HG03342 (cell line): ENCODE data around the gene RHOXF1.
"Not testable (repeated sequence)": the region's sequence is repeated elsewhere in the genome, so short reads cannot be mapped to it uniquely, and the experiment has no call there.

Experiments
- ATAC-seq: cut with Tn5 transposase; IDR thresholded peaks from one replicate; pipeline ENCODE4 v1.9.1; 2021; ENCODE audit warnings: mild to moderate bottlenecking, moderate library complexity; ENCODE audit not compliant: unreplicated experiment

The RHOXF1 gene, protein sequence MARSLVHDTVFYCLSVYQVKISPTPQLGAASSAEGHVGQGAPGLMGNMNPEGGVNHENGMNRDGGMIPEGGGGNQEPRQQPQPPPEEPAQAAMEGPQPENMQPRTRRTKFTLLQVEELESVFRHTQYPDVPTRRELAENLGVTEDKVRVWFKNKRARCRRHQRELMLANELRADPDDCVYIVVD

DNA sequence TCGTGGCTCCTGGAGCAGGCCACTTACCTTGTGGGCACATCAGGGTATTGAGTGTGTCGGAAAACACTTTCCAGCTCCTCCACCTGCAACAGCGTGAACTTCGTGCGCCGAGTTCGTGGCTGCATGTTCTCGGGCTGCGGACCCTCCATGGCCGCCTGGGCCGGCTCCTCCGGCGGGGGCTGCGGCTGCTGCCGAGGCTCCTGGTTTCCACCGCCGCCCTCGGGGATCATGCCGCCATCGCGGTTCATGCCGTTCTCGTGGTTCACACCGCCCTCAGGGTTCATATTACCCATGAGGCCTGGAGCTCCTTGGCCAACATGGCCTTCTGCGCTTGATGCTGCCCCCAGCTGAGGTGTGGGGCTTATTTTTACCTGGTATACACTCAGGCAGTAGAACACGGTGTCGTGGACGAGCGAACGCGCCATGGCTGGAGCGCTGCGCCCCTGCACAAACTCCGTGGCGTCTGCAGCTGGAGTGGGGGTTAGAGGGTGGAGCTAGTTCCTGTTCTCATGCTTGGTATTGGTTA is at the start of gene RHOXF1:
Gene RHOXF1, minus strand, starts transcription at position 476 of the 526 bp plus-strand sequence. Its CDS starts 51 bp downstream, at position 425.
- ATAC-seq: no peak

DNA sequence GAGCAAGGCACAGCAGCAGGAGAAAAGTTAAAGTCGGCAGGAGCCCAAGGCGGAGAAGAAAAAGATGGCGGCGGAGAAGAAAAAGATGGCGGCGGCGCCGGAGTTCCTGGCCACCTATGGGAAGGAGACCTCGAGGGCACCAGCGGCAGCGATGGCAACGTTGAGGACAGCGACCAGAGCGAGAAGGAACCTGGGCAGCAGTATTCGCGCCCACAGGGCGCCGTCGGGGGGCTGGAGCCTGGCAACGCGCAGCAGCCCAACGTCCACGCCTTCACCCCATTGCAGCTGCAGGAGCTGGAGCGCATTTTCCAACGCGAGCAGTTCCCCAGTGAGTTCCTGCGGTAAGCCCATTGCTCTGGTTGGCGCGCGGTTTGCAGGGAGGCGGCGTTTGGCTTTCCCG is 43.4 kb upstream of the RHOXF1 start:
- ATAC-seq: not testable (repeated sequence)

DNA sequence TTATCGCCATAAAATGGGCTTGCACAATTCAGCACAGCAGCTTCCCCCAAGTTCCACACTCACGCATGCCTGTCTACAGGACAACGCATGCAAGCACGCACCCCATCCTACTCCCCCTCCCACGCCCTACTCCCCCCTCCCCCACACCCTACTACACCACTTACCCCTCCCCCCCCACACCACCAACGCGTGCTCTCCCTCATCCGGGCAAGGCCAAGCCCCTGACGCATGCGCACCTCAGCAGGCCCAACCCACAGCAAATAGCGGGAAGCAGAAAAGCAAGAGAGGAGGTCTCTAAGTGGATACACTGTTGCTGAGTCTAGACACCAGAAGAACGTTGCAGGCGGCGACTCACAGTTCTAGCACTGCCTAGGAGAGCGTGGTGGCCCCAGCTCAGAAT is 42.6 kb upstream of the RHOXF1 start, which contains the start of gene RHOXF2:
Gene RHOXF2, plus strand, starts transcription at position 301 of the 400 bp plus-strand sequence. CDS start 138 bp downstream, outside the sequence.
- not testable (repeated sequence) for ATAC-seq

DNA sequence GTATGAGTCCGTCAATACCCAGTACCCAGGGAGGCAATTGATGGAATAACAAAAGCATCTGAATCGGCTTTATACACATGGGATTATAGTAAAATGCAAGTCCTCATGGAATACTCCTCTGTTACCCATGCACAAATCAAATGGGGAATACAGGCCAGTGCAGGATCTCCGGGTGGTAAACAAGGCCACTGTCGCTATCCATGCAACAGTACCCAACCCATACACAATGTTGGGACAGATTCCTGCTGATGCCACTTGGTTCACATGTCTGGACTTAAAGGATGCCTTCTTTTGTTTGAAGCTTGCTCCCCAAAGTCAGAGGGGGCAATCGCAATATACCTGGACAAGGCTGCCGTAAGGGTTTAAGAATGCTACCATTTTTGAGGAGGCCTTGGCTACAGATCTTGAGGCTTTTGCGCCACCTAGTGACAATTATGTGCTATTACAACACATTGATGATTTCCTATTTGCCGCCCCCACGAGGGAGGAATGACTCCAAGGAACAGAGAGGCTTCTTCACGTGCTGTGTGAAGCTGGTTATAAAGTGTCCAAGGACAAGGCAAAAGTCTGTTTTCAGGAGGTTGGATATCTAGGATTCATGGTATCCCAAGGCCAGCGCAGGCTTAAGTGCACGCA is 34.5 kb upstream of the RHOXF1 start:
- ATAC-seq: not testable (repeated sequence)

DNA sequence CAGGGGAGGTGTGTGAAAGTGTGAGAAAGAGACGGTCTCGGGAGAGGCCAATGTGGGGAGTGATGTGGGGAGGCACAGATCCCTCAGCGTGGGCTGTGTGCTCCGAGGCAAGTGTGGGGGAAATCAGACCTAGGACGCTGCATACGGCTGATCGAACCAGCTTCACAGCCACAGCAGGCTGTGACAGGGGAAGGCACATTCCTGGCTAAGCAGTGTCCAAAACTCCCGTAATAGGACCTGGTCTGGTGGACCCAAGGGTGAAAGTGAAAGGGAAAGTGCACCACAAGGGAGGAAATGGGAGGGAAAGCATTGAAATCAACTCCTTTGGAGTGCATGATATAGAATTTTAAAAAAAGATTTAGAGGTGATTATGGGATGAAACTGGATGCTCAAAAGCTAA is 31.8 kb upstream of the RHOXF1 start:
- ATAC-seq: no peak

DNA sequence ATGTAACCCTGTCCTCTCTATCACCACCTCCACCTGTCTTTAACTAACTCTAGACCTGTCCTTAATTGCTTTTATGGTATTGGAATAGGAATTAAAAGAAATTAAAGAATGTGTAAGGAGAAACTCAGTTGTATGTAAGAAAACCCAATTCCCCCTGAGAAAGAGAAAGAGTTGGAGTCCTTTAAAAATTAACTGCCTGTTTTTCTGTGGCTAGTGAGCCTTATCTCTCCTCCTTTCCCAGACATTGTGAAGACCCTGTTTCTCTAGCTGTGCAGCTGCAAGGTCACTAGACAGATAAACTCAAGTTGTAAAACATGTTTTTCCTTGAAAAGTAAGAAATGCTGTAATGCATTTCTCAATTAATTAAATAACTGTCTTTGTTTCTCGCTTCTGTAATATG is 30.6 kb upstream of the RHOXF1 start:
- ATAC-seq: not testable (repeated sequence)

DNA sequence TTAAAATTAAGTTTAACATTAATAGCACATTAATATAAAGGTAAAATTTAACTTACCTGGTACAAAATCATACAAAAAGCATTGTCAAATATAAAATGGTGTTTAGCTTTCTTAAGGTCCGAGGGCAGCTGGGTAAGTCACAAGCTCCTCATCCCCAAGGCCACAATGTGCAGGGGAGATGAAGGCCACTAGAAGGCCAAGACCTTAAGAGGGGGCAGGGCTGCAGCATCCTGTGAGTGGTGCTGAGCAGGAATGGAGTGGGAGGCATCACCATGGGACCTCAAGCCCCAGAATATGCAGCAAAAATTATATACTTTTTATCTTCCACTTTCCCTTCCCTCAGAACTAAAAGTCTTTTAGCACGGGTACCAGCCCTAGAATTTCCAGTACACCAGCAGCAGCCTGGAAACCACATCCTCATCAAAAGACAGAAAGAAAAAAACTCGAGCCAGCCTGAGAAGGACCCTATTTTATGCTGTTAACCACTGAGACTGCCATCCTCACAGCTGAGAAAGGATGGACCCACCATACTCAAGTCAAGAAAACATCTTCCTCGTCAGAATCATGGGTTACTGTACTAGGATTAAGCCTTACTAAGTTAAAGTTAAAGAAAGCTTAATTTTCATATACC is 29.7 kb upstream of the RHOXF1 start:
- no peak for ATAC-seq

DNA sequence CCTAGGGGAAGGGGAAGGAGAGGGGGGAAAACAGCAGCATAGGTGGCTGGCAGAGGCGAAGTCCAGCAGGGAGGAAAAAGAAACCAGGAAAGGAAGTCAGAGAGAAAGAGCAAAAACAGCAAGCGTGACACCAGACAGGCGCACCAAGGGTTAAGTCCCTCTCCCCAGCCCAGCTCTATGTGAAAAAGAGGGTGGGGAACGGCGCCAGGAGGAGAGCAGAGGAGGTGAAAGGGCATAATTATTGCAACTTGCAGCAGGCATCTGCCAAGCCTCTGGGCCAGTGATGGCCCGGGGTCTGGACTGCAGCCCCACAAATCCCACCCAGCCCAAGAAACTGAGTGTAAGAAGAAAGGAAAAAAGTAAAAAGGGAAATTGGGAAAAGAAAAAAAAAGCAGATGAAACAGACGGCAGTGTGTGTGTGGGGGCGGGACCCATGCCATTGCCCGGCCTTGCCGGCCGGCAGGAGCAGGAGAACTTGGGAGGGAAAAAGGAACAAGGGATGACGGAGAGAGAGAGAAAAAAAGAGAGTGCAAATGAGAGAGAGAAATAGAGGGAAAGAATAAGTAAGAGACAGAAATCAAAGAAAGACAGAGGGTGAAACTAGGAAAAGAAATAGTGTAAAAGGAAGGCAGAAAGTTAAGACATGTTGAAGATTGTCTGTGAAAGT is 28.6 kb upstream of the RHOXF1 start:
- ATAC-seq: no peak

DNA sequence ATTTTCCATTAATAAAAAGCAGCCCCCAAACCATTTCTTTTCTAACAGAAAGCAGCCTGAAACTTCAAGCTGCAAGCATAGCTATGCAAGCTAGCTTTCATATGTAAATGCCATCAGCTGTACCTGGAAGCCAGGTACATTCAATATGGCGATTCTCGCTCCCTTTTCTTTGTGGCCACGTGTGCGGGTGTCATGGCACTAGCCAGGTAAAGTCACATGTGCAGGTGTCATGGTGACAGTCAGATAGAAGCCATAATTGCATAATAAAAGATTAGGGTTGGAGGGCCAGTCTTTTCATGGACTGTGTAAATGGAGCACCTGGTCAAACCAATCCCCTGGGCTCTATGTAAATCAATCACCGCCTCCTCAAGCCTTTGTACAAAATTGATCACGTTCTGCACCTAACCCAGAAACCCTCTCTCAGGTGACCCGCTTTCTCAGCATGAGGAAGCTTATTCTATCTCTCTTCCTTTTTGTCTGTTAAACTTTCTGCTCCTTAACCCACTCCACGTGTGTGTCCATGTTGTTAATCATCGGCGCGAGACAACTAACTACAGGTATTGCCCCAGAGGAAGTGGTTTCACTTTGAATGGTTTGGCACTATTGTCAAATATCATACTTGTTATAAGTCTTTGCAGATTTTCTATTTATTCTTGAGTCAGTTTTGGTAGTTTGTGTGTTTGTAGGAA is 24.7 kb upstream of the RHOXF1 start:
- no peak for ATAC-seq

DNA sequence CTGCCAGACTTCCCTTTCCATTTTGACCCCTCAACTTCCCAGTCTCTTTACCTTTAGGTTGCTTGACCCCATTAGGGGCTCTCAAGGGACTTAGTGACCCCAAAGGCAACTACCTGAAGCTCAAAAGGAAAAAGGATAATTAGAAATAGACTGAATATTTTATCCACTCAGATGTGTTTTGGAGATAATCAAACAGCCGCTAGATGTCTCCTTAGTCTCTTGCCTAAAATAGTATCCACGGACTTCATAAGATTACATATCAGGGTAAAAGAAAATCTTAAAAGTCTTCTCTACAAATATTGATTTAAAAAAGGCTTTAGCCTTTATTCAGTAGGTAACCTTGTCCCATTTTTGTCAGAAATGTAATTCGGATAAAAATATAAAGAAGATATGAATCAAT is 21.7 kb upstream of the RHOXF1 start:
- ATAC-seq: no peak

DNA sequence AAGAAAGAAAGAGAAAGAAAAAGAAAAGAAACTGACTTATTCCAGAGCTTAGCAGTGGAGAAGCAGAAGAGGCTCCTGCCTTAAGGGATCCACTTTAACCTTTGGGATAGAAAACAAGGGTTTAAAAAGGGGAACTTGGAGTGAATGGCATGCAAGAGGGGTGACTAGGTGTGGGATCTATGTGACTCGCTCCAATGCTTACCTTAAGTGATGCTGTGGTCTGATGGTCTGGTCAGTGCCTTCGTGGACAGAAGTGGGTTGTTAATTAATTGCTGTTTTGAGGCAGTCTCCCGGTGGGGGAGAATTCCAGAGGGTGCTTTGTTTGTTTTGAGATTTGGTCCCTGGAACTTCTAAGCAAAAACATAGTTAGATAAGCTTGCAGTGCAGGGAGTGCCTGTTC is 21.1 kb upstream of the RHOXF1 start:
- no peak for ATAC-seq

DNA sequence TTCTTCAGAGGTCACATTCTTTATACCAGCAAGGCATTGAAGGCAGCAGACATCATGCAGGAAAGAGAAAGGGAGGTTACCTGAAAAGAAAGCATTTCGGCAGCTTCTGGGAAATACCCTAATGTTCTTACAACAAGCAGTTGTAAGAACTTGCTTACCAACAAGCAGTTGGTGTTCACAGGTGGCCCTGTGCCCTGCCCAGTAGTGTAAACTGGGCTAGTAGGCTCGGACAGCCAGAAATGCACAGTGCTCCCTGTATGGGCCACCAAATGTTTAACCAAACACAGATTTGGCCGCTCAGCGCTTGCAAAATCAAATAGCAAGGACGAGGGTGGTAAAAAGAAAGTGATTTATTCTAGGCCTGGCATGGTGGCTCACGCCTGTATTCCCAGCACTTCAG is 20.4 kb upstream of the RHOXF1 start:
- ATAC-seq: no peak

DNA sequence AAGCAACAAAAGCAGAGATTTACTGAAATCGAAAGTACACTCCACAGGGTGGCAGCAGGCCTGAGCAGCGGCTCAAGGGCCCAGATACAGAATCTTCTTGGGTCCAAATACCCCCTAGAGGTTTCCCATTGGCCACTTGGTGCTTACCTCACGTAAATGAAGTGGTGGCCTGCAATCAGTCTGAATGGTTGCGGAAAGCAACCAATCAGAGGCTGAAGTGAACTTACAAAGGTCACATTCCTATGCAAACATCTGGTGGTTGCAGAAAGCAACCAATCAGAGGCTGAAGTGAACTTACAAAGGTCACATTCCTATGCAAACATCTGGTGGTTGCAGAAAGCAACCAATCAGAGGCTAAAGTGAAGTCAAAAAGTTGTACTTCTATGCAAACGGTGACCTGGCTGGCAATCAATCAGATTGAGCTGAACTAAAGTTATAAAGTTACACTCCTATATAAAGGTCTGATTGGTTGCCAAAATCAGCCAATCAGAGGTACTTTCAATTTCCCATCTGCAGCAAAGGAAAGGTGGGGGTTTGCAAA is 12.7 kb upstream of the RHOXF1 start:
- not testable (repeated sequence) for ATAC-seq

DNA sequence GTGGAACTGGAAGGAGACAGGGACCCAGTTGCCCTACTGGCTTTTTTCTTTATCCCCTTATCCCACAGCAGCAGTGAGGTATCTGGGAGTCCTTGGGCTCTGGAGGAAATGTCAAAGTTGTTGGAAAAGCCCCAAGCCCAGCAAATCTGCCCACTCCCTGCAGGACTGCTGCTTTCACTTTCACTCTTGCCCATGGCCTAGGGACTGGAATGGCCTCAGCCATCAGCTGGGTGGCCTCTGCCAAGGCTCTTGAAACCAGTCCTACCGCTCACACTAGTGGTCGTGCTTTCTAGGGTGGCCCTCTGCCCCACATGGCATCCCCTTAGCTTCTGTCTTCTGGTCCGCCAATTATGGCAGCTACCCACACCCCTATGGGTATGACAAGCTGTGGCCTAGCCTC is 9.7 kb upstream of the RHOXF1 start:
- ATAC-seq: no peak

DNA sequence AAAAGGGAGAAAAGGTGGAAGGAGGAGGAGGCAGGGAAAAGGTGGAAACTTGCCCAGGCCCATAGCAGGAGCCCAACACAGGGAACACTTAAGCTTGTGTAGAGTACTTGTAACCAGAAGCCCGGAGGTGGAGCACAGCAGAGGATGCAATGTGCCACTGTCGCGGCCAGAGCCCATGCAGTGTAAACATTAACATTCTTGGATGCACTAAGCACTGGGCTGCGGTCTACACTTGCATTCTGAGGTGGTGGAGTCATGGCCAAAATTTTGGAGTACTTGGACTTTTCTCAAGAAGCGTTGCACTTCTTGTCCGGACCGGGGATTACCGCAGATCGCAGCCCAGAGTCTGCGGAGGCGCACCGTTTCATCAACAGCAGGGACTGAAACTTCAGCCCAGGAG is 4.5 kb upstream of the RHOXF1 start:
- ATAC-seq: no peak

DNA sequence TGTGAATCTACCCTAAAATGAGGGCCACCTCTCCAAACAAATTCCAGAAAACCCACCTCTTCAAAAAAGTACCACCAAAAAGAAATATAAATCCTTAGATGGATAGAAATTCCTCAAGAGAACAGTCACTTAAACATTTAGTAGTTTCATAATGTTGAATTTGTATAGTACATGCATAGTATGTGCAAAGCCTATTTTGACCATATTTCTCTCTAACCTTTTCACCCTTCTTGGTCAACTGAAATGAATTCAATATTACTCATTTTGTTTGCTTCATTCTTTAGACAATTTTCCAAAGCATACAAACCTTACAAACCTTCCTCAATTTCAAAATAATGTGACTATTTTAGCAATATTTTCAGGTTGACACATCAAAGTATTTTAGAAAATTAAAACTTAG is 4.1 kb downstream of the RHOXF1 start:
- no peak for ATAC-seq

DNA sequence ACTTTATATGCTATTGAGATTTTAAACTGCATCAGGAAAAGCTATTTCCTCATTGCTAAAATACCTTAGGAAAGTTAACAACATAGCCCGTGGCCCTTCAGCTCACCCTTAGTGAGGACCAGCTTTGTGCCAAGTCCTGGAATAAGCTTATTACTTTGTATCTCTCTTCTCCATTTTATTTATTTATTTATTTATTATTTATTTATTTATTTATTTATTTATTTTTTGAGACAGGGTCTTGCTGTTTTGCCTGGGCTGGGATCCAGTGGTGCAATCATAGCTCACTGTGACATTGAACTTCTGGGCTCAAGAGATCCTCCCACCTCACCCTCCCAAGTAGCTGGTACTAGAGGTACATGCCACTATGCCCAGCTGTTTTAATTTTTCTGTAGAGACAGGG is 6.3 kb downstream of the RHOXF1 start:
- no peak for ATAC-seq

DNA sequence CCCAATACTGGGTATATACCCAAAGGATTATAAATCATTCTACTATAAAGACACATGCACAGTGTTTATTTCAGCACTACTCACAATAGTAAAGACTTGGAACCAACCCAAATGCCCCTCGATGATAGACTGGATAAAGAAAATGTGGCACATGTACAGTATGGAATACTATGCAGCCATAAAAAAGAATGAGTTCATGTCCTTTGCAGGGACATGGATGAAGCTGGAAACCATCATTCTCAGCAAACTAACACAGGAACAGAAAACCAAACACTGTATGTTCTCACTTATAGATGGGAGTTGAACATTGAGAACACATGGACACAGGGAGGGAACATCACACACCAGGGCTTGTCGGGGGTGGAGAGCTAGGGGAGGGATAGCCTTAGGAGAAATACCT is 11.0 kb downstream of the RHOXF1 start:
- not testable (repeated sequence) for ATAC-seq

DNA sequence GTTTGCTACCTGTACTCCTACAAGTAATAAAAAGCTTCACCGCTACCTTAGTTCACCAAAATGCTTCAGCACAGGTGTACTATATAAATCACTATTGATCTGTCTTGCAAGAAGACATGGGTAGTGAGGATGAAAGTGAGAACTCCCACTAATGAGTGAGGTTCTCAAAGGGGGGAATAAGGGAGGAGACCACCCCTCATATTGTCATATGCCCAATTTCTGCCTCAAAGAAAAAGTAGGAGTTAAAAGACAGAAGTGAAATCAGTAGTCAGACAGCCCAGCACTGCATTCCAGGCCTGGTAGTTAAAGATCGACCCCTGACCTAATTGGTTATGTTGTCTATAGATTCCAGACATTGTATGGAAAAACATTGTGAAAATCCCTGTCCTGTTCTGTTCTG is 14.7 kb downstream of the RHOXF1 start:
- ATAC-seq: not testable (repeated sequence)

DNA sequence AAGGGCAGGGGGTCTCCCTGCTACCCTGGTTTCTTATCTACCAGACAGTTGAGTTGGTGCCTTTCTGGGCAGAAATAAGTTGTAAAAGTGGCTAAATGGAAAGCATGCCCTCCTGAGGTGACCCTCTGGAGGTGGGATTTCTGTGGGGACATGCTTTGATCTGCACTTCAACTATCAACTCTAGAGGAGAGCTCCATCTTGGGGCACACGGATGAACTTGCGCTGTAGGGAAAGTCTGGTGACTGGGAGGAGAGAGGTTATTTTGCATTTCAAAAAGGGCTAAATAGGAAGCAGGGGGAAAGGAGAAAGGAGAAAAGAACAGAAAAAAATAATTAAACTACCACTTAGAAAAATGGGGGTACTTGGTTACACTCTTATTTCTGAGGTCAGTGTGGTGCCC is 25.5 kb downstream of the RHOXF1 start:
- no peak for ATAC-seq
